ENCODE results near the gene SAMD4A. TPM values are rescaled to one million over a fixed set of nuclear protein-coding genes. Genes with fewer than 3 reads are reported as not detected.

Gene SAMD4A
- total and polyA plus RNA-seq, 2 of the 4 experiments (the other 2 are of a cell fraction): 22.9 to 38.2 TPM

- H3K4me2 ChIP-seq (ENCODE audit: low read depth, low read length): no peak overlapping the region
- H2AFZ ChIP-seq (replicated peaks; ENCODE audit: low read length, poor library complexity): no peak overlapping the region
- ATAC-seq (ENCODE audit: low read depth) (no peak), DNase-seq (no peak)
- no peaks in the 10 kb centered on the region for H3K27me3 ChIP-seq (ENCODE audit: control insufficient read depth, insufficient read depth, low read length)
- H4K91ac ChIP-seq (ENCODE audit: insufficient read depth, low read depth, low read length): no peak overlapping the region
- no peak overlapping the region for H2AK9ac ChIP-seq (replicated peaks; ENCODE audit: low read depth, low read length, poor library complexity)
- no peak overlapping the region for H3K18ac ChIP-seq (ENCODE audit: low read depth, low read length)
- BruUV-seq (replicated peaks): no TSS peak
- no peak overlapping the region for H3K4me3 ChIP-seq (ENCODE audit: insufficient read depth, low read depth, low read length)
- H3K27ac ChIP-seq (ENCODE audit: insufficient read depth, low read length): no peak overlapping the region
- no peak overlapping the region for H2BK5ac ChIP-seq (ENCODE audit: low read depth, low read length, poor library complexity, severe bottlenecking)
- H2BK120ac ChIP-seq (ENCODE audit: low read depth, low read length): no peak overlapping the region
- no peak overlapping the region; the same call in 1 of the 2 replicates for H3K14ac ChIP-seq (replicated peaks; ENCODE audit: low read depth, low read length)
- no peaks in the 10 kb centered on the region for H3K9me3 ChIP-seq (ENCODE audit: control insufficient read depth, insufficient read depth, low read length)
- intact Hi-C loops (cut with micrococcal nuclease): no loop called here
- no CpG with 5 or more reads among the region's 4 CpGs for WGBS, 2 experiments (ENCODE audit: extremely low coverage in 2 of 2, insufficient read length in 1 of 2)
- H3K79me1 ChIP-seq (ENCODE audit: low read depth in 1 of 2, low read length in 2 of 2): peaks cover 47 to 96% of the 10 kb centered on the region in 2 experiments
- CTCF ChIA-PET: interaction anchor here (1.1 kb wide), 1 partner anchor 104 kb away, joined by 4 read pairs; the partner anchor contains the start of gene SAMD4A
- H4K8ac ChIP-seq (ENCODE audit: low read depth in 2 of 2, low read length in 2 of 2): no peak overlapping the region
- POLR2A ChIA-PET (ENCODE audit: unreplicated experiment): interaction anchor here (0.6 kb wide), 1 partner anchor 15 kb away, joined by 4 read pairs; no protein-coding TSS in a partner anchor
- H3K9ac ChIP-seq (ENCODE audit: low read depth, low read length): no peak overlapping the region
- H3K4me1 ChIP-seq (ENCODE audit: control insufficient read depth, insufficient read depth, low read length): peaks cover 38% of the 10 kb centered on the region
- H3K23ac ChIP-seq (ENCODE audit: low read depth, low read length): peak overlapping the region; percentile 20; the same call in 1 of the 2 replicates
- H4K5ac ChIP-seq (ENCODE audit: low read depth, low read length): no peak overlapping the region
- TF ChIP-seq MAFK (IDR thresholded peaks at IDR 0.05; ENCODE audit: low read depth, low read length): no peak
- no peak for TF ChIP-seq CTCF (conservative IDR thresholded peaks at IDR 0.05; ENCODE audit: low read depth, low read length)
- no peak for TF ChIP-seq RFX5 (IDR thresholded peaks at IDR 0.05; ENCODE audit: low read depth, low read length)
- no peak for TF ChIP-seq CHD1 (IDR thresholded peaks at IDR 0.05; ENCODE audit: low read depth, low read length)
- no peak for TF ChIP-seq MAZ (IDR thresholded peaks at IDR 0.05; ENCODE audit: borderline replicate concordance, low read depth, low read length)
- TF ChIP-seq NFE2L2 (IDR thresholded peaks at IDR 0.05; ENCODE audit: low read depth, low read length): no peak
- no peak for TF ChIP-seq BHLHE40 (IDR thresholded peaks at IDR 0.05; ENCODE audit: low read depth, low read length)
- TF ChIP-seq SMC3 (IDR thresholded peaks at IDR 0.05; ENCODE audit: low read depth, low read length): no peak
- no peak for TF ChIP-seq FOS (IDR thresholded peaks at IDR 0.05; ENCODE audit: low read depth, low read length)
- TF ChIP-seq ELK1 (IDR thresholded peaks at IDR 0.05; ENCODE audit: borderline replicate concordance, low read depth, low read length): no peak
- no peak for TF ChIP-seq RAD21 (IDR thresholded peaks at IDR 0.05; ENCODE audit: low read length)
- TF ChIP-seq USF2 (IDR thresholded peaks at IDR 0.05; ENCODE audit: low read depth, low read length): no peak
- no peak for TF ChIP-seq MXI1 (IDR thresholded peaks at IDR 0.05; ENCODE audit: borderline replicate concordance, low read depth, low read length)
- TF ChIP-seq RCOR1 (IDR thresholded peaks at IDR 0.05; ENCODE audit: insufficient replicate concordance, low read length): no peak
- TF ChIP-seq CEBPB (IDR thresholded peaks at IDR 0.05; ENCODE audit: low read depth, low read length): no peak
- no peak for TF ChIP-seq POLR2A (IDR thresholded peaks at IDR 0.05; ENCODE audit: low read depth, low read length)
- peak overlapping the region; percentile 5; the same call in 1 of the 2 replicates for H2AK5ac ChIP-seq (ENCODE audit: low read depth, low read length)
- H2BK15ac ChIP-seq (ENCODE audit: low read depth, low read length): no peak overlapping the region
- 0 out of 2 replicates have a peak, but pooled peaks cover 4% of the 10 kb centered on the region for H3K36me3 ChIP-seq (ENCODE audit: control insufficient read depth, insufficient read depth, low read length)
- dilution Hi-C loops (cut with HindIII; ENCODE audit: low sequenced_read_pairs, unreplicated experiment): no loop called here
- H3K9me1 ChIP-seq (ENCODE audit: insufficient read depth, low read length): peaks cover 43% of the 10 kb centered on the region
- no peak overlapping the region for H3K4ac ChIP-seq (ENCODE audit: low read depth, low read length)
- in situ Hi-C loops (cut with MboI; ENCODE audit: low sequenced_read_pairs): no loop called here
- H4K20me1 ChIP-seq (ENCODE audit: insufficient read depth, low read length): peaks cover 89% of the 10 kb centered on the region
- no peak overlapping the region for H3K56ac ChIP-seq (ENCODE audit: extremely low read depth, insufficient read depth, low read length)
- no peak overlapping the region for H2BK20ac ChIP-seq (ENCODE audit: low read depth, low read length)
These were observed 104.6 kb downstream of the SAMD4A start for GRCh38 chr14:54671537-54671936.
